ENCODE measurements around the gene DLG1.

- TF ChIP-seq POLR2AphosphoS5 (IDR thresholded peaks at IDR 0.05; ENCODE audit: low read depth, low read length): no peak
- TF ChIP-seq TAF1 (IDR thresholded peaks at IDR 0.05; ENCODE audit: borderline replicate concordance, insufficient read depth, low read length): no peak
- TF ChIP-seq FOXP2 (optimal IDR thresholded peaks at IDR 0.05; ENCODE audit: borderline replicate concordance, extremely low read depth, extremely low read length, insufficient read depth): no peak
These were observed 29.3 kb upstream of the DLG1 start for GRCh38 chr3:197327701-197328100.
